Measurements from ENCODE around the gene GABRR2. TPM values are rescaled to one million over a fixed set of nuclear protein-coding genes. Genes with fewer than 3 reads are reported as not detected.

The GABRR2 gene
- total RNA-seq, 1 donor from 2014 or later = 0.12 TPM

GRCh38 chr6:89328976-89329375 lies 13.9 kb upstream of the GABRR2 start:
- DNase-seq (ENCODE audit: low read depth) = no peak
- TF ChIP-seq, protein P1, sequence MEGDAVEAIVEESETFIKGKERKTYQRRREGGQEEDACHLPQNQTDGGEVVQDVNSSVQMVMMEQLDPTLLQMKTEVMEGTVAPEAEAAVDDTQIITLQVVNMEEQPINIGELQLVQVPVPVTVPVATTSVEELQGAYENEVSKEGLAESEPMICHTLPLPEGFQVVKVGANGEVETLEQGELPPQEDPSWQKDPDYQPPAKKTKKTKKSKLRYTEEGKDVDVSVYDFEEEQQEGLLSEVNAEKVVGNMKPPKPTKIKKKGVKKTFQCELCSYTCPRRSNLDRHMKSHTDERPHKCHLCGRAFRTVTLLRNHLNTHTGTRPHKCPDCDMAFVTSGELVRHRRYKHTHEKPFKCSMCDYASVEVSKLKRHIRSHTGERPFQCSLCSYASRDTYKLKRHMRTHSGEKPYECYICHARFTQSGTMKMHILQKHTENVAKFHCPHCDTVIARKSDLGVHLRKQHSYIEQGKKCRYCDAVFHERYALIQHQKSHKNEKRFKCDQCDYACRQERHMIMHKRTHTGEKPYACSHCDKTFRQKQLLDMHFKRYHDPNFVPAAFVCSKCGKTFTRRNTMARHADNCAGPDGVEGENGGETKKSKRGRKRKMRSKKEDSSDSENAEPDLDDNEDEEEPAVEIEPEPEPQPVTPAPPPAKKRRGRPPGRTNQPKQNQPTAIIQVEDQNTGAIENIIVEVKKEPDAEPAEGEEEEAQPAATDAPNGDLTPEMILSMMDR (conservative IDR thresholded peaks at IDR 0.05; ENCODE audit: low read depth, low read length) = no peak
- no peak overlapping the region for H3K4me3 ChIP-seq (ENCODE audit: low read depth, low read length)

GRCh38 chr6:89324304-89324703 lies 9.2 kb upstream of the GABRR2 start:
- TF ChIP-seq, protein P1 (conservative IDR thresholded peaks at IDR 0.05; ENCODE audit: low read depth, low read length) = no peak
- H3K4me3 ChIP-seq (ENCODE audit: low read depth, low read length) = no peak overlapping the region
- no peak for DNase-seq (ENCODE audit: low read depth)

DNA sequence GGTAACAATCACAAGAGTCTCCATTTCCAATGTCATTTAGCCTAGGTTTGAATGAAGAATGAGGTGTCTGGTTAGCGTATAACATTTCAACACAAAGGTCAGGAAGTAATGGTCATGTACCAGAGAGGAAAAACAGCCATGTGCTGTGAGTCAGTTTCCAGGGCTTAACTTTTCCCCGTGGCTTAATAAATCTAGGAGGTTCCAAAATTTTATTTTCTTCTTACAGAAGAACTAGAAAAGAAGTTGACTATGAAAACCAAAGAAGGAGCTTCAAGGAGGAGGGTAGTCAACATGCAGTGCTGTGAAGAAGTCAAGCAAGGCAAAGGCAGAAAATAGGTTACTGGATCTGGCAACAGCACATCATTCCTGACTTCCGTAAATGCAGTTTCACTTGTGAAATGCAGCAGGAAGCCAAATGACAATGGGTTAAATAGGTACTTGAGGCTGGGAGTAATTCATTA lies 8.4 kb upstream of the GABRR2 start:
- TF ChIP-seq, protein P1 (conservative IDR thresholded peaks at IDR 0.05; ENCODE audit: low read depth, low read length) = no peak
- DNase-seq (ENCODE audit: low read depth) = no peak
- H3K4me3 ChIP-seq (ENCODE audit: low read depth, low read length) = no peak overlapping the region

- no peak overlapping the region for H3K4me3 ChIP-seq (ENCODE audit: low read depth, low read length)
- TF ChIP-seq, protein P1 (conservative IDR thresholded peaks at IDR 0.05; ENCODE audit: low read depth, low read length) = no peak
- DNase-seq (ENCODE audit: low read depth) = peak; percentile 85
Observed at GRCh38 chr6:89321131-89321970, 6.3 kb upstream of the GABRR2 start.

GRCh38 chr6:89320012-89320559 lies 5.0 kb upstream of the GABRR2 start:
- H3K4me3 ChIP-seq (ENCODE audit: low read depth, low read length) = no peak overlapping the region
- TF ChIP-seq, protein P1 (conservative IDR thresholded peaks at IDR 0.05; ENCODE audit: low read depth, low read length) = no peak
- DNase-seq (ENCODE audit: low read depth) = no peak

GRCh38 chr6:89317067-89317466 lies 2.0 kb upstream of the GABRR2 start:
- H3K4me3 ChIP-seq (ENCODE audit: low read depth, low read length) = no peak overlapping the region
- TF ChIP-seq, protein P1 (conservative IDR thresholded peaks at IDR 0.05; ENCODE audit: low read depth, low read length) = no peak
- no peak for DNase-seq (ENCODE audit: low read depth)
